SK-N-SH (cell line): Measurements from ENCODE around the gene PRDM5.

Experiments used
- CHD2 ChIP-seq: fragments of 150-350 bp; IDR thresholded peaks from 2 replicates; pipeline ENCODE4 v1.6.1; 2018; ENCODE audit warnings: low read length; ENCODE audit not compliant: partially characterized antibody
- CTCF ChIP-seq: fragments of 200-600 bp; sonication (generic); IDR thresholded peaks from 2 replicates; pipeline ENCODE4 v1.6.1; 2017; ENCODE audit warnings: antibody characterized with exemption, mild to moderate bottlenecking, moderate library complexity
- ELF1 ChIP-seq: IDR thresholded peaks from 2 replicates; pipeline ENCODE4 v1.4.0; 2012
- FOSL2 ChIP-seq: IDR thresholded peaks from 2 replicates; pipeline ENCODE4 v1.4.0; 2012; ENCODE audit warnings: low read depth, mild to moderate bottlenecking, moderate library complexity, borderline replicate concordance
- FOXJ3 ChIP-seq: sonication (generic); formaldehyde crosslinking; IDR thresholded peaks from 2 replicates; pipeline ENCODE4 v1.5.1; 2020; ENCODE audit warnings: mild to moderate bottlenecking, missing genetic modification reagents
- MEF2A ChIP-seq: IDR thresholded peaks from 2 replicates; pipeline ENCODE4 v1.4.0; 2012; ENCODE audit warnings: low read depth, borderline replicate concordance
- POLR2AphosphoS5 ChIP-seq: IDR thresholded peaks from 2 replicates; pipeline ENCODE4 v1.6.1; 2012; ENCODE audit warnings: low read depth, low read length
- RCOR1 ChIP-seq: fragments of 150-350 bp; IDR thresholded peaks from 2 replicates; pipeline ENCODE4 v1.6.1; 2017; ENCODE audit warnings: antibody characterized with exemption, low read length
- TAF1 ChIP-seq: IDR thresholded peaks from 2 replicates; pipeline ENCODE4 v1.6.1; 2012; ENCODE audit warnings: low read depth, mild to moderate bottlenecking, low read length, moderate library complexity, borderline replicate concordance
- YY1 ChIP-seq: IDR thresholded peaks from 2 replicates; pipeline ENCODE4 v1.4.0; 2012; ENCODE audit warnings: low read depth, mild to moderate bottlenecking

- TF ChIP-seq TAF1: no peak
- 0 out of 2 replicates have a peak, but pooled peaks have one; percentile 30 for TF ChIP-seq POLR2AphosphoS5
- TF ChIP-seq CTCF: no peak
- no peak for TF ChIP-seq RCOR1
- TF ChIP-seq CHD2: no peak
- no peak for TF ChIP-seq FOXJ3 (CRISPR knock-in tag)
- no peak for TF ChIP-seq MEF2A
- no peak for TF ChIP-seq ELF1
- TF ChIP-seq YY1: no peak
- no peak for TF ChIP-seq FOSL2
Measured at GRCh38 chr4:120653804-120654573, 268.5 kb downstream of the PRDM5 start.
